Measurements from ENCODE around the gene MFN1. TPM values are rescaled to one million over a fixed set of nuclear protein-coding genes. Genes with fewer than 3 reads are reported as not detected.

The MFN1 gene
- total RNA-seq, 1 experiment from 2014 or later, result 50.1 TPM

DNA sequence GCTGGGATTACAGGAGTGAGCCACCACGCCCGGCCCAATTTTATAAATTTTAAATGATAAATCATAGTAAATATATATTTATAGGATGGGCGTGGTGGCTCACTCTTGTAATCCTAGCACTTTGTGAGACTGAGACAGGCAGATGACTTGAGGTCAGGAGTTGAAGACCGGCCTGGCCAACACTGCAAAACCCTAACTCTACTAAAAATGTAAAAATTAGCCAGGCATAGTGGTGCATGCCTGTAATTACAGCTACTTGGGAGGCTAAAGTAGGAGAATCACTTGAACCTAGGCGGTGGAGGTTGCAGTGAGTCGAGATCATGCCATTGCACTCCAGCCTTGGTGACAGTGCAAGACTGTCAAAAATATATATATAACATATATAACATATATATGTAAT is 26.4 kb downstream of the MFN1 start:
- BruUV-seq (replicated peaks), result no TSS peak
- no peaks in the 10 kb centered on the region for H3K9me3 Mint-ChIP-seq (ENCODE audit: unreplicated experiment)
- H3K27me3 Mint-ChIP-seq (ENCODE audit: insufficient read depth, unreplicated experiment), result no peaks in the 10 kb centered on the region
- ChIA-PET CTCF (interaction anchor here (0.5 to 0.7 kb wide), 3 partner anchors 34 to 276 kb away, joined by 3 read pairs; no protein-coding TSS in a partner anchor), POLR2A (interaction anchor here (1.1 to 1.2 kb wide), 2 partner anchors 10 to 27 kb away, joined by 4 to 7 read pairs; partner anchors contain the start of gene MFN1)
- intact Hi-C loops (cut with micrococcal nuclease), result no loop called here
- H3K27ac Mint-ChIP-seq (ENCODE audit: low read depth, unreplicated experiment), result no peak overlapping the region
- H3K4me3 Mint-ChIP-seq (ENCODE audit: unreplicated experiment), result no peak overlapping the region
- TF ChIP-seq, protein P1, sequence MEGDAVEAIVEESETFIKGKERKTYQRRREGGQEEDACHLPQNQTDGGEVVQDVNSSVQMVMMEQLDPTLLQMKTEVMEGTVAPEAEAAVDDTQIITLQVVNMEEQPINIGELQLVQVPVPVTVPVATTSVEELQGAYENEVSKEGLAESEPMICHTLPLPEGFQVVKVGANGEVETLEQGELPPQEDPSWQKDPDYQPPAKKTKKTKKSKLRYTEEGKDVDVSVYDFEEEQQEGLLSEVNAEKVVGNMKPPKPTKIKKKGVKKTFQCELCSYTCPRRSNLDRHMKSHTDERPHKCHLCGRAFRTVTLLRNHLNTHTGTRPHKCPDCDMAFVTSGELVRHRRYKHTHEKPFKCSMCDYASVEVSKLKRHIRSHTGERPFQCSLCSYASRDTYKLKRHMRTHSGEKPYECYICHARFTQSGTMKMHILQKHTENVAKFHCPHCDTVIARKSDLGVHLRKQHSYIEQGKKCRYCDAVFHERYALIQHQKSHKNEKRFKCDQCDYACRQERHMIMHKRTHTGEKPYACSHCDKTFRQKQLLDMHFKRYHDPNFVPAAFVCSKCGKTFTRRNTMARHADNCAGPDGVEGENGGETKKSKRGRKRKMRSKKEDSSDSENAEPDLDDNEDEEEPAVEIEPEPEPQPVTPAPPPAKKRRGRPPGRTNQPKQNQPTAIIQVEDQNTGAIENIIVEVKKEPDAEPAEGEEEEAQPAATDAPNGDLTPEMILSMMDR (IDR thresholded peaks at IDR 0.05; ENCODE audit: unreplicated experiment), result no peak
- no peak for DNase-seq (ENCODE audit: unreplicated experiment)
- no peaks in the 10 kb centered on the region for H3K4me1 Mint-ChIP-seq (ENCODE audit: insufficient read depth, unreplicated experiment)
- H3K36me3 Mint-ChIP-seq (ENCODE audit: insufficient read depth, unreplicated experiment), result peaks cover 43% of the 10 kb centered on the region

DNA sequence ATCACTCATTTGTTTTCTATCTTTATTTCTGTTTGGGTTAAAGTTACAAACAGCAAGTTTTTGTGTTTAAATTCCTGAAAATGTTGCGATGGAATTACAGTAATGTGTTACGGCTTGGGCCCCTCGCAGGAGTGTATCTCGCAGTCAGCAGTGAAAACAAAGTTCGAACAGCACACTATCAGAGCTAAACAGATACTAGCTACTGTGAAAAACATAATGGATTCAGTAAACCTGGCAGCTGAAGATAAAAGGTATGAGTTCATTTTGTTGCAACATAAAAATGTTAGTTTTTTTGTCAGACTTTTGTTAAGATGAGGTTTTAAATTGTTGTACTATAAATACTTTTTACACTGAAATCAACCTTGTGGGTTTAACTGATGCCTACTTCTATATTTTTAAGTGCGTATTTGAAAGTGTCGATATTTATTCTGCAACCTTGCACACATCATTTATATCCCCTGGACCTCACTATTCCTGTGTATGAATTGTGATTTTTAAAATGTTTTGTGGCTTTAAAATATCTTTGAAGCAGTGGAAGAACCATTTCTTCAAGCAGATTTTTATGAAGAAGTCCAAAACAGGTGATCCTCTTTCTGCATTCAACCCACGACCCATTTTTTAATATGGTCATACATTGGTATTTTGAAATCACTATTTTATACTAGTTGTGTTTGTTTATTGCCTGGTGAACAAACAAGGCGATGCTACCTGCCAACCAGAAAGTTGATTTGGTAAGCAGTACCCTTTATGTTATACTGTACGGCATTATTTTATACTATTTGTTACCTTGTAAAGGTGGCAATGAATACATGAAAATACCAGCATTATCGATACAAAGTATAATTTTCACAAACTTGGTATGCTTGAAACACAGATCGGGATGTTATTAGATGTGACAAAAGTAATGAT is 27.8 kb downstream of the MFN1 start:
- CTCF ChIA-PET, result no interaction called here
- POLR2A ChIA-PET, result interaction anchor here (1.1 kb wide), 1 partner anchor 11 kb away, joined by 4 read pairs; no protein-coding TSS in a partner anchor
- Mint-ChIP-seq H3K4me3 (ENCODE audit: unreplicated experiment) (no peak overlapping the region), H3K4me1 (ENCODE audit: insufficient read depth, unreplicated experiment) (no peaks in the 10 kb centered on the region), H3K27me3 (ENCODE audit: insufficient read depth, unreplicated experiment) (no peaks in the 10 kb centered on the region), H3K36me3 (ENCODE audit: insufficient read depth, unreplicated experiment) (peaks cover 52% of the 10 kb centered on the region), H3K27ac (ENCODE audit: low read depth, unreplicated experiment) (no peak overlapping the region), H3K9me3 (ENCODE audit: unreplicated experiment) (no peaks in the 10 kb centered on the region)
- no TSS peak for BruUV-seq (replicated peaks)
- TF ChIP-seq, protein P1 (IDR thresholded peaks at IDR 0.05; ENCODE audit: unreplicated experiment), result no peak
- DNase-seq (ENCODE audit: unreplicated experiment), result no peak
- intact Hi-C loops (cut with micrococcal nuclease), result no loop called here

DNA sequence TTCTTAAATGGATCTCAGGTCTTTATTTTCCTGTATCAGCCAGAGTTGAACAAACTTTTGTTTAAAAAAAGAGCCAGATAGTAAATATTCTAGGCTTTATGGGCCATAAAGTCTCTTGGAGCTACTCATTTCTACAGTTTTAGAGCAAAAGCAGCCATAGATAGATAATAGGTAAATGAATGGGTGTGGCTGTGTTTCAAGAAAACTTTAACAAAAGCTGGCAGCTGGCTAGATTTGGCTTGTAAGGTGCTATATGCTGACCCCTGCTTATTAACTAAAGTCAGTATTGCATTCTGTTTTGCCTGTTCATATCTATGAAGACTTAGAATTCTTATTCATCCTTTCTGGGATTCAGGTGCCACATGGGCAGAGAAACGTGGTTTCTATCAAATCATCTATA is 29.0 kb downstream of the MFN1 start:
- H3K27ac Mint-ChIP-seq (ENCODE audit: low read depth, unreplicated experiment), result no peak overlapping the region
- no peaks in the 10 kb centered on the region for H3K4me1 Mint-ChIP-seq (ENCODE audit: insufficient read depth, unreplicated experiment)
- DNase-seq (ENCODE audit: unreplicated experiment), result no peak
- CTCF ChIA-PET, result no interaction called here
- peaks cover 54% of the 10 kb centered on the region for H3K36me3 Mint-ChIP-seq (ENCODE audit: insufficient read depth, unreplicated experiment)
- H3K4me3 Mint-ChIP-seq (ENCODE audit: unreplicated experiment), result no peak overlapping the region
- POLR2A ChIA-PET, result no interaction called here
- BruUV-seq (replicated peaks), result no TSS peak
- intact Hi-C loops (cut with micrococcal nuclease), result no loop called here
- TF ChIP-seq, protein P1 (IDR thresholded peaks at IDR 0.05; ENCODE audit: unreplicated experiment), result no peak
- H3K27me3 Mint-ChIP-seq (ENCODE audit: insufficient read depth, unreplicated experiment), result no peaks in the 10 kb centered on the region
- H3K9me3 Mint-ChIP-seq (ENCODE audit: unreplicated experiment), result no peaks in the 10 kb centered on the region

DNA sequence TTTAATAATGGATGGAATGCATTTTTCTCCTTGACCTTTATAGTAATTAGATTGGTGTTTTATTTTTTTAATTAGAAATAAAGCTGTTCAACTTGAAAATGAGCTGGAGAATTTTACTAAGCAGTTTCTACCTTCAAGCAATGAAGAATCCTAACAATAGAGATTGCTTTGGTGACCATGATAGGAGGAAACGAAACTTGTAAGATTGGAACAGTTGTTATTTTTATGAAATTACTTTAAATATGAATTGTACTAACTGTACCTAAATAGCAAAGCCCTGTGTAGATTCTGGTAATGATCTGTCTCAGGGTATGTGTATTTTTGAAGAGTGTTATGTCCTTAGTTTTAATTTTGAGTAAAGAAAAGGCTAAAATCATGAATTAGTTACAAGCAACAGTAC is 44.4 kb downstream of the MFN1 start:
- ChIA-PET CTCF (interaction anchor here (0.9 to 1.0 kb wide), 2 partner anchors 40 to 62 kb away, joined by 3 read pairs; no protein-coding TSS in a partner anchor), POLR2A (interaction anchor here (0.8 kb wide), 1 partner anchor 213 kb away, joined by 3 read pairs; the partner anchor contains the start of gene NDUFB5)
- H3K27ac Mint-ChIP-seq (ENCODE audit: low read depth, unreplicated experiment), result no peak overlapping the region
- no peaks in the 10 kb centered on the region for H3K9me3 Mint-ChIP-seq (ENCODE audit: unreplicated experiment)
- no TSS peak for BruUV-seq (replicated peaks)
- no peaks in the 10 kb centered on the region for H3K27me3 Mint-ChIP-seq (ENCODE audit: insufficient read depth, unreplicated experiment)
- H3K4me1 Mint-ChIP-seq (ENCODE audit: insufficient read depth, unreplicated experiment), result no peaks in the 10 kb centered on the region
- DNase-seq (ENCODE audit: unreplicated experiment), result no peak
- intact Hi-C loops (cut with micrococcal nuclease), result no loop called here
- TF ChIP-seq, protein P1 (IDR thresholded peaks at IDR 0.05; ENCODE audit: unreplicated experiment), result no peak
- no peak overlapping the region for H3K4me3 Mint-ChIP-seq (ENCODE audit: unreplicated experiment)
- H3K36me3 Mint-ChIP-seq (ENCODE audit: insufficient read depth, unreplicated experiment), result peaks cover 58% of the 10 kb centered on the region
